SK-N-MC (cell line): ENCODE results near the gene SYT6.

Source experiments
- EZH2 ChIP-seq: fragments of 200-600 bp; sonication (generic); IDR thresholded peaks from one replicate; pipeline ENCODE4 v1.6.1; 2017; ENCODE audit warnings: antibody characterized with exemption
- FOXP2 ChIP-seq: optimal IDR thresholded peaks from 2 replicates; pipeline ENCODE3; 2011; ENCODE audit warnings: mild to moderate bottlenecking, moderate library complexity; ENCODE audit not compliant: insufficient read depth; ENCODE audit errors: extremely low read length, control extremely low read depth

- no peak for TF ChIP-seq EZH2
- TF ChIP-seq FOXP2 = no peak
Observed at GRCh38 chr1:114195819-114196218, 42.1 kb upstream of the SYT6 start.
